ENCODE results near the gene SCRG1.

The SCRG1 gene

GRCh38 chr4:173382349-173382748, 16.6 kb downstream of the SCRG1 start:
- TF ChIP-seq, protein P1, sequence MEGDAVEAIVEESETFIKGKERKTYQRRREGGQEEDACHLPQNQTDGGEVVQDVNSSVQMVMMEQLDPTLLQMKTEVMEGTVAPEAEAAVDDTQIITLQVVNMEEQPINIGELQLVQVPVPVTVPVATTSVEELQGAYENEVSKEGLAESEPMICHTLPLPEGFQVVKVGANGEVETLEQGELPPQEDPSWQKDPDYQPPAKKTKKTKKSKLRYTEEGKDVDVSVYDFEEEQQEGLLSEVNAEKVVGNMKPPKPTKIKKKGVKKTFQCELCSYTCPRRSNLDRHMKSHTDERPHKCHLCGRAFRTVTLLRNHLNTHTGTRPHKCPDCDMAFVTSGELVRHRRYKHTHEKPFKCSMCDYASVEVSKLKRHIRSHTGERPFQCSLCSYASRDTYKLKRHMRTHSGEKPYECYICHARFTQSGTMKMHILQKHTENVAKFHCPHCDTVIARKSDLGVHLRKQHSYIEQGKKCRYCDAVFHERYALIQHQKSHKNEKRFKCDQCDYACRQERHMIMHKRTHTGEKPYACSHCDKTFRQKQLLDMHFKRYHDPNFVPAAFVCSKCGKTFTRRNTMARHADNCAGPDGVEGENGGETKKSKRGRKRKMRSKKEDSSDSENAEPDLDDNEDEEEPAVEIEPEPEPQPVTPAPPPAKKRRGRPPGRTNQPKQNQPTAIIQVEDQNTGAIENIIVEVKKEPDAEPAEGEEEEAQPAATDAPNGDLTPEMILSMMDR (conservative IDR thresholded peaks at IDR 0.05; ENCODE audit: low read depth, low read length), result no peak
- DNase-seq (ENCODE audit: low read depth), result no peak
- no peak overlapping the region for H3K4me3 ChIP-seq (ENCODE audit: low read depth, low read length)

- DNase-seq (ENCODE audit: low read depth), result no peak
- TF ChIP-seq, protein P1 (conservative IDR thresholded peaks at IDR 0.05; ENCODE audit: low read depth, low read length), result no peak
- no peak overlapping the region for H3K4me3 ChIP-seq (ENCODE audit: low read depth, low read length)
These were observed 17.3 kb downstream of the SCRG1 start for GRCh38 chr4:173381610-173382009.

- TF ChIP-seq, protein P1 (conservative IDR thresholded peaks at IDR 0.05; ENCODE audit: low read depth, low read length), result no peak
- H3K4me3 ChIP-seq (ENCODE audit: low read depth, low read length), result no peak overlapping the region
- DNase-seq (ENCODE audit: low read depth), result no peak
These were observed 17.9 kb downstream of the SCRG1 start for GRCh38 chr4:173380987-173381386.

- TF ChIP-seq, protein P1 (conservative IDR thresholded peaks at IDR 0.05; ENCODE audit: low read depth, low read length), result no peak
- no peak for DNase-seq (ENCODE audit: low read depth)
- H3K4me3 ChIP-seq (ENCODE audit: low read depth, low read length), result no peak overlapping the region
These were observed 19.0 kb downstream of the SCRG1 start for GRCh38 chr4:173379929-173380328.

GRCh38 chr4:173374588-173374987, 24.3 kb downstream of the SCRG1 start:
- no peak overlapping the region for H3K4me3 ChIP-seq (ENCODE audit: low read depth, low read length)
- DNase-seq (ENCODE audit: low read depth), result no peak
- TF ChIP-seq, protein P1 (conservative IDR thresholded peaks at IDR 0.05; ENCODE audit: low read depth, low read length), result no peak

DNA sequence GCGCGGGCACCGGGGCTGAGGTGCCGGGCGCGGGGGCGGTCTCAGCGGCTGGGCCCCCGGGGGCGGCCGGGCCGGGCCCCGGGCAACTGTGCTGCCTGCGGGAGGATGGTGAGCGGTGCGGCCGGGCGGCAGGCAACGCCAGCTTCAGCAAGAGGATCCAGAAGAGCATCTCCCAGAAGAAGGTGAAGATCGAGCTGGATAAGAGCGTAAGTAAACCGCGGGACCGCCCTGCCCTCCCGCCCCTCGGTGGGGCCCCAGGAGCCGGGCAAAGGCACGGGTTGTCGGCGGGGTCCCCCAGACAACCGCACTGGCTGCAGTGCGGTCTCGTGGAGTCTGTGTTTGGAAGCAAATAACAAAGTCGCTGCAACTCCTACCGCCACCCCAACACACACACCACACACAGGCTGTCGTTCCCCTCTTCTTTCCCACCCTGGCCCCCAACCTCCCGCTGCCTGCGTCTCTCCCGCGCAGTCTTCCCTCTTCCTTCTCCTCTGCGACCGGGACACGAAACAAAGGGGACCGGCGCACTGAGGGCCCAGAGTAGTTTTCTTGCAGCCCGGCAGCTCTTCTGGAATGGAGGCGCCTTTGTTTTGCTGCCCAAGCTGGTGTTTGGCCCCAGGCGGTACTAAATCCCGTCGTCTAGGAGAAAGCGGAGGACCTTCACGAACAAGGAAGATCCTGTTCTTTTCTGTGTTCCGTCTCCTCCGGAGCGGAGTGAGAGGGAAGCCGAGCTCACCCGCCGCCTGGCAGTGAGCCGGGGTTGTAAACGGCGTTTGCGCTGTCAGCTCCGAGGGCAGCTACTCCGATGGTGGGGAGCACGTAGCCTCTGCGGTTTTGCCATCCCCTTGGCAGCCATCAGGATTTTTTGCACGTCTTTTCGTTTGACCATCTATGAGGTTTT, 27.4 kb downstream of the SCRG1 start:
- TF ChIP-seq, protein P1 (conservative IDR thresholded peaks at IDR 0.05; ENCODE audit: low read depth, low read length), result peak; percentile 22
- DNase-seq (ENCODE audit: low read depth), result peak; percentile 73
- H3K4me3 ChIP-seq (ENCODE audit: low read depth, low read length), result peak overlapping the region; percentile 92
